WTC11 (cell line): Measurements from ENCODE around the gene SENP3. TPM values are rescaled to one million over a fixed set of nuclear protein-coding genes. Genes with fewer than 3 reads are reported as not detected.

Experiments
- ATF3 ChIP-seq: sonication (generic); formaldehyde crosslinking; conservative IDR thresholded peaks from 2 replicates; pipeline ENCODE4 v1.8.1; 2022; ENCODE audit warnings: mild to moderate bottlenecking, missing genetic modification reagents
- ATF6 ChIP-seq: sonication (generic); formaldehyde crosslinking; IDR thresholded peaks from 2 replicates; pipeline ENCODE4 v1.8.1; 2023; ENCODE audit warnings: mild to moderate bottlenecking, missing genetic modification reagents
- CDX4 ChIP-seq: fragments of 250-450 bp; sonication (Bioruptor Pico); IDR thresholded peaks from 2 replicates; pipeline ENCODE4 v1.9.0; 2021; ENCODE audit warnings: moderate library complexity, mild to moderate bottlenecking, inconsistent platforms, borderline replicate concordance
- CREM ChIP-seq: sonication (generic); formaldehyde crosslinking; IDR thresholded peaks from 2 replicates; pipeline ENCODE4 v1.8.1; 2022; ENCODE audit warnings: mild to moderate bottlenecking, missing genetic modification reagents, moderate library complexity
- EMX1 ChIP-seq: fragments of 250-450 bp; sonication (Bioruptor Pico); IDR thresholded peaks from 2 replicates; pipeline ENCODE4 v1.8.0; 2021; ENCODE audit warnings: mild to moderate bottlenecking
- FOXJ3 ChIP-seq: sonication (generic); formaldehyde crosslinking; IDR thresholded peaks from 2 replicates; pipeline ENCODE4 v1.9.0; 2021; ENCODE audit warnings: missing genetic modification reagents, mild to moderate bottlenecking, borderline replicate concordance
- FOXK1 ChIP-seq: sonication (generic); formaldehyde crosslinking; IDR thresholded peaks from 2 replicates; pipeline ENCODE4 v1.8.0; 2022; ENCODE audit warnings: mild to moderate bottlenecking, moderate library complexity, missing genetic modification reagents
- FOXP1 ChIP-seq: sonication (generic); formaldehyde crosslinking; IDR thresholded peaks from 2 replicates; pipeline ENCODE4 v1.8.0; 2022; ENCODE audit warnings: missing genetic modification reagents, mild to moderate bottlenecking, moderate library complexity, borderline replicate concordance
- FOXP4 ChIP-seq: sonication (generic); formaldehyde crosslinking; IDR thresholded peaks from 2 replicates; pipeline ENCODE4 v1.8.0; 2022; ENCODE audit warnings: mild to moderate bottlenecking, missing genetic modification reagents
- GABPB1 ChIP-seq: sonication (generic); formaldehyde crosslinking; IDR thresholded peaks from 2 replicates; pipeline ENCODE4 v1.8.1; 2023; ENCODE audit warnings: mild to moderate bottlenecking, missing genetic modification reagents
- GRHL2 ChIP-seq: fragments of 250-450 bp; sonication (Bioruptor Pico); IDR thresholded peaks from 2 replicates; pipeline ENCODE4 v1.8.0; 2022; ENCODE audit warnings: mild to moderate bottlenecking, moderate library complexity; ENCODE audit not compliant: insufficient replicate concordance, severe bottlenecking
- IRF1 ChIP-seq: sonication (generic); formaldehyde crosslinking; IDR thresholded peaks from 2 replicates; pipeline ENCODE4 v1.8.0; 2023; ENCODE audit warnings: missing genetic modification reagents
- JAZF1 ChIP-seq: fragments of 250-450 bp; sonication (Bioruptor Pico); IDR thresholded peaks from 2 replicates; pipeline ENCODE4 v1.9.0; 2021; ENCODE audit warnings: moderate library complexity, mild to moderate bottlenecking, inconsistent platforms
- MLX ChIP-seq: sonication (generic); formaldehyde crosslinking; IDR thresholded peaks from 2 replicates; pipeline ENCODE4 v1.8.1; 2023; ENCODE audit warnings: mild to moderate bottlenecking, missing genetic modification reagents, moderate library complexity
- MYBL2 ChIP-seq: sonication (generic); formaldehyde crosslinking; IDR thresholded peaks from 2 replicates; pipeline ENCODE4 v1.8.1; 2023; ENCODE audit warnings: mild to moderate bottlenecking, moderate library complexity, missing genetic modification reagents
- NFATC4 ChIP-seq: fragments of 250-450 bp; sonication (Bioruptor Pico); IDR thresholded peaks from 2 replicates; pipeline ENCODE4 v1.9.0; 2021; ENCODE audit warnings: mild to moderate bottlenecking
- NR3C1 ChIP-seq: sonication (generic); formaldehyde crosslinking; conservative IDR thresholded peaks from 2 replicates; pipeline ENCODE4 v1.8.1; 2023; ENCODE audit warnings: low read depth, mild to moderate bottlenecking, missing genetic modification reagents
- RORB ChIP-seq: fragments of 250-450 bp; sonication (Bioruptor Pico); IDR thresholded peaks from 2 replicates; pipeline ENCODE4 v1.9.0; 2021; ENCODE audit warnings: mild to moderate bottlenecking
- SMAD3 ChIP-seq: sonication (generic); formaldehyde crosslinking; IDR thresholded peaks from 2 replicates; pipeline ENCODE4 v1.8.0; 2022; ENCODE audit warnings: missing genetic modification reagents, mild to moderate bottlenecking, borderline replicate concordance
- SOX15 ChIP-seq: fragments of 250-450 bp; sonication (Bioruptor Pico); IDR thresholded peaks from 2 replicates; pipeline ENCODE4 v1.9.0; 2021; ENCODE audit warnings: mild to moderate bottlenecking
- TEAD1 ChIP-seq: sonication (generic); formaldehyde crosslinking; IDR thresholded peaks from 2 replicates; pipeline ENCODE4 v1.8.0; 2022; ENCODE audit warnings: mild to moderate bottlenecking, missing genetic modification reagents
- USF2 ChIP-seq: sonication (generic); formaldehyde crosslinking; IDR thresholded peaks from 2 replicates; pipeline ENCODE4 v1.8.1; 2023; ENCODE audit warnings: mild to moderate bottlenecking, missing genetic modification reagents, moderate library complexity
- ZMAT4 ChIP-seq: fragments of 250-450 bp; sonication (Bioruptor Pico); IDR thresholded peaks from 2 replicates; pipeline ENCODE4 v1.9.0; 2021; ENCODE audit warnings: mild to moderate bottlenecking
- ZNF425 ChIP-seq: fragments of 250-450 bp; sonication (Bioruptor Pico); conservative IDR thresholded peaks from 2 replicates; pipeline ENCODE4 v1.9.0; 2021; ENCODE audit warnings: mild to moderate bottlenecking
- ZSCAN18 ChIP-seq: fragments of 250-450 bp; sonication (Bioruptor Pico); IDR thresholded peaks from 2 replicates; pipeline ENCODE4 v2.1.2; 2022; ENCODE audit warnings: mild to moderate bottlenecking, moderate library complexity
- total RNA-seq: library from RNA; stranded (reverse); gene quantifications from 3 replicates; pipeline ENCODE4 v1.2.3, GENCODE V29; 2021

The SENP3 gene
- total RNA-seq, 1 experiment from 2014 or later: 85.4 TPM

- no peak for TF ChIP-seq ATF6
- no peak for TF ChIP-seq USF2 (CRISPR knock-in tag)
- TF ChIP-seq RORB (CRISPR knock-in tag): no peak
- TF ChIP-seq FOXP4 (CRISPR knock-in tag): 0 out of 2 replicates have a peak, but pooled peaks have one; percentile 42
- no peak for TF ChIP-seq FOXP1 (CRISPR knock-in tag)
- TF ChIP-seq ZSCAN18 (CRISPR knock-in tag): no peak
- no peak for TF ChIP-seq IRF1 (CRISPR knock-in tag)
- TF ChIP-seq NR3C1 (CRISPR knock-in tag): no peak
- no peak for TF ChIP-seq MYBL2 (CRISPR knock-in tag)
- no peak for TF ChIP-seq ZMAT4 (CRISPR knock-in tag)
- TF ChIP-seq FOXK1 (CRISPR knock-in tag): peak; percentile 64; the same call in 1 of the 2 replicates
- TF ChIP-seq TEAD1 (CRISPR knock-in tag): no peak
- TF ChIP-seq GABPB1: no peak
- no peak for TF ChIP-seq SOX15
- TF ChIP-seq JAZF1 (CRISPR knock-in tag): no peak
- no peak for TF ChIP-seq GRHL2 (CRISPR knock-in tag)
- TF ChIP-seq ZNF425 (CRISPR knock-in tag): no peak
- no peak for TF ChIP-seq MLX
- TF ChIP-seq FOXJ3 (CRISPR knock-in tag): no peak
- no peak for TF ChIP-seq CREM (CRISPR knock-in tag)
- TF ChIP-seq SMAD3: no peak
- no peak for TF ChIP-seq CDX4 (CRISPR knock-in tag)
- no peak for TF ChIP-seq ATF3 (CRISPR knock-in tag)
- no peak for TF ChIP-seq NFATC4 (CRISPR knock-in tag)
- TF ChIP-seq EMX1 (CRISPR knock-in tag): no peak
Measured at GRCh38 chr17:7614425-7615264, 52.9 kb downstream of the SENP3 start, which contains the start of gene FXR2 (continued).
